ENCODE data around the gene FAM204A.

- TF ChIP-seq POLR2A (IDR thresholded peaks at IDR 0.05; ENCODE audit: low read length), result no peak
- TF ChIP-seq GATA1 (IDR thresholded peaks at IDR 0.05; ENCODE audit: low read depth, low read length), result no peak
Measured at GRCh38 chr10:118349235-118349634, 7.1 kb upstream of the FAM204A start.
